ENCODE results near the gene RGS17. TPM values are rescaled to one million over a fixed set of nuclear protein-coding genes. Genes with fewer than 3 reads are reported as not detected.

Gene RGS17
- total and polyA plus RNA-seq, 4 donors: 8.9 to 40.8 (median 24.1) TPM

DNA sequence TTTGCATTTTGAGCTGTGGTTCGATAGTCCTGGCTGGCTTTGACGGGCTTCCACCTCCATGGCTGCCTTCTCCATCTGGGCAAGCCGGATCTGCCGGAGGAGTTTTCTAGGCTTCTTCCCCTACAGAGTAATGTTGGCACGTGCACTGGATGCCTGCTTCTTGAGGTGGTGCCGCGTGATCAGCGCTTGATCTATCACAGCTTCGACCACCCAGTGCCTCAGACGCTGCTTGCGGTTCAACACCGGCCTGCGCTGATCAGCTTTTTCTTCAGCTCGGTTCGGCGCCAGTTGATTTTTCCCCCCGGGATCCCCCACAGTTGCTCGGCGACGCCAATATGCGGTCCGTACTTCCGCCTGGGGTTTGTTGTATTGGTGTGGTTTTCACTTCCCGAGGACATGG is 171.7 kb downstream of the RGS17 start:
- no peaks in the 10 kb centered on the region for H3K36me3 ChIP-seq (ENCODE audit: control insufficient read depth, insufficient read depth, low read length)
- WGBS (ENCODE audit: insufficient coverage): 90% methylated on average over 17 of the region's 24 CpGs
- no peak overlapping the region for H3K27ac ChIP-seq (ENCODE audit: low read depth, low read length)
- no peak overlapping the region for H3K4me3 ChIP-seq (ENCODE audit: low read depth, low read length)
- peaks cover 3% of the 10 kb centered on the region for H3K9me3 ChIP-seq (ENCODE audit: control insufficient read depth, insufficient read depth, low read length)
- no peaks in the 10 kb centered on the region for H3K27me3 ChIP-seq (ENCODE audit: control insufficient read depth, insufficient read depth, low read length)
- DNase-seq (ENCODE audit: low read depth in 4 of 6, low spot score in 6 of 6): no peak
- no peaks in the 10 kb centered on the region for H3K4me1 ChIP-seq (ENCODE audit: control insufficient read depth, insufficient read depth, low read length)

- Histone ChIP-seq H3K27ac (ENCODE audit: low read depth, low read length) (no peak overlapping the region), H3K27me3 (ENCODE audit: control insufficient read depth, insufficient read depth, low read length) (no peaks in the 10 kb centered on the region), H3K9me3 (ENCODE audit: control insufficient read depth, insufficient read depth, low read length) (peaks cover 3% of the 10 kb centered on the region), H3K36me3 (ENCODE audit: control insufficient read depth, insufficient read depth, low read length) (no peaks in the 10 kb centered on the region), H3K4me1 (ENCODE audit: control insufficient read depth, insufficient read depth, low read length) (no peaks in the 10 kb centered on the region), H3K4me3 (ENCODE audit: low read depth, low read length) (no peak overlapping the region)
- no peak for DNase-seq (ENCODE audit: low read depth in 4 of 6, low spot score in 6 of 6)
- no CpG with 5 or more reads among the region's 1 CpG for WGBS (ENCODE audit: insufficient coverage)
These were observed 173.3 kb downstream of the RGS17 start for GRCh38 chr6:152957796-152958195.

Small RNAs within 50 kb of the gene (small RNA-seq; reads per million reads assigned to genes)
- gene AL080276.1 (ENCODE audit: low replicate concordance): not detected
- not detected for gene RNA5SP224 (ENCODE audit: low replicate concordance)

Other genes with a start within 250 kb of the RGS17 start
- 10 to 100 TPM; 12.5 to 13.8 TPM for gene FBXO5, start 148.2 kb downstream of the RGS17 start, total RNA-seq
- 10 to 100 TPM; 13.8 to 16.6 TPM for gene FBXO5, start 148.2 kb downstream of the RGS17 start, polyA plus RNA-seq (ENCODE audit: insufficient read length in 2 of 2)
- 10 to 100 TPM; 18.0 to 21.4 TPM for gene MTRF1L, start 128.6 kb downstream of the RGS17 start, total RNA-seq
- gene MTRF1L, start 128.6 kb downstream of the RGS17 start, polyA plus RNA-seq (ENCODE audit: insufficient read length in 2 of 2): 10 to 100 TPM; 22.1 to 27.4 TPM

All from spinal cord (tissue), 10 donors.